Erythroblast (primary cell): ENCODE data around the gene MAN1B1.

Experiments
- GATA1 ChIP-seq: IDR thresholded peaks from 2 replicates; pipeline ENCODE4 v1.6.1; 2011; ENCODE audit warnings: low read depth, mild to moderate bottlenecking, control low read depth, low read length, moderate library complexity
- POLR2A ChIP-seq: IDR thresholded peaks from 2 replicates; pipeline ENCODE4 v1.6.1; 2011; ENCODE audit warnings: mild to moderate bottlenecking, low read length

- TF ChIP-seq POLR2A: no peak
- no peak for TF ChIP-seq GATA1
Measured at GRCh38 chr9:137066096-137066861, 20.5 kb upstream of the MAN1B1 start.
